ENCODE results near the gene CENPX.

The CENPX gene

DNA sequence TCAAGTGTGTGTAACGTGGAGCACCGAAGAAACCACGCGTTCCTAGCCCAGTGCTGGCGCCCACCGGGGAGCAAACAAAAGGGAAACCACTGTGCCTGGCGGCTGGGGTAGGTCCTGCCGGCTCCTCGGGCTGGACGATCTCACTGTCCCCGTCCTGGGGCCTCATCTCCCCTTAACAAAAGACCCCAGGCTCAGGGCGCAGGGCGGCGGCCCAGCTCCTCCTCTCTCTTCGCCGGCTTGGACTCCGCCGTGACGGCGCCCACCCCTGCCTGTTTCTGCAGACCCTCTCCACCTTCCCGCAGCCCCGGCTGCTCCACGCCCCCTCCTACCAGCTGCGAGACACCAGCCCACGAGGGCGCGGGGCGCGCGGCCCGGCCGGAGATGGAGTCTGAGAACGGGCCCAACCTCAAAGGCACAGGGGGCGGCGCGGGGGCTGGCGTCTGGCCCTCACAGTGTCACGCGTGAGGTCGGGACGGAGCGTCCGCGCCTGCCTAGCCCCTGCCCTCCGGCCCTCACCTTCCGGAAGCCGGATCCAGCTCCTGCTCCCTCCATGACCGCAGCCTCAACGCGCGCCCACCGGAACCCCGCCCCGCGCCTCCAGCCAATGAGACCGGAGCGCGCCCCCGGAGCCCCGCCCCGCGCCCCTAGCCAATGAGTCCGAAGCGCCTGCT lies at the start of gene CENPX:
TSS of gene CENPX (minus strand) at position 569 of the 671 bp plus-strand sequence. CDS start at position 552, 17 bp downstream.
- DNase-seq: no peak

DNA sequence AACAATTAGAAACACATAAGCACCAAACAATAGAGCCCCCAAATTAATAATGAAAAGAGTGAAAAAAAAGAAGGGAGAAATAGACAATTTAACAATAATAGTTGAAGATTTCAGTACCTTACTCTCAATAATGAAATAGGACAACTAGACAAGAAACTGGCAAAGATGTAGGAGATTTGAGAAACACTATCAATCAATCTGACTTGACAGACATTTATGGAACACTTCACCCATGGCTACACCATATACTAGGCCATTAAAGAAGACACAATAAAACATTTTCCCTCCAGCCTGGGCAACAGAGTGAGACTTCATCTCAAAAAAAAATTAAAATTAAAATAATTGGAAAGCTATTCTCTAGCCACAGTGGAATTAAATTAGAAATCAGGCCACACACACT lies 47.9 kb upstream of the CENPX start:
- no peak for DNase-seq

DNA sequence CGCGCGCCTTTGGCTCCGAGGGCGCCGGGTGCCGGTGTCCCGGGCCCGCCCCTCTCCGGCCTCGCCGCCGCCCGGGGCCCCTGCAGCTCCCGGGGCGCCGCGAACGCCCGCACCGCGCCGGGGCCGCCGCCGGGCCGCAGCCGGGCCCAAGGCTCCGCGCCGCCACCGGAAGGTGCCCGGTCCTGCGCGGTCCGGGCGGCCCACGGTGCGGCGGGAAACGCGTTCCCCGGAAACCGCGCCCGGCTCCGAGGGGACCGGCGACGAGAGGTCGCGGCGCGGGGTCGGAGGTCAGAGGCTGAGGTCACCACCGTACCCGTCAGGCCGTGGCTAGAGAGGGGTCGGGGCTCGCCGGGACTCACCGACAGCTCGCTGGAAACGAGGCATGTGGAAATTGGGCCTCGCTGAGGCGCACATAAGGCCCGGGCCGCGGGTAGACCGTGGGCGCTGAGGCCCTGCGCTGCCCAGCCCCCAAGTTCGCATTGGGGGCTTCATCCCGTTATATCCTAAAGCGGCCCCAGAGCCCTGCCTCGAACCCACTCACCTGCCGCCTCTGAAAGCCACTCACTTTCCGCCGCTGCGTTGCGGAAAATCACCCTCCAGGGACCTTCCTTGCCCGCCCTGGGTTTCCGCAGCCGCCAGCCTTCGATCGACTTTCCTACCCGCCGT lies 43.1 kb upstream of the CENPX start, which contains the start of gene DUS1L:
TSS of gene DUS1L (minus strand) at position 167 of the 666 bp plus-strand sequence. CDS start 745 bp downstream, outside the sequence.
- peak; percentile 90 for DNase-seq

DNA sequence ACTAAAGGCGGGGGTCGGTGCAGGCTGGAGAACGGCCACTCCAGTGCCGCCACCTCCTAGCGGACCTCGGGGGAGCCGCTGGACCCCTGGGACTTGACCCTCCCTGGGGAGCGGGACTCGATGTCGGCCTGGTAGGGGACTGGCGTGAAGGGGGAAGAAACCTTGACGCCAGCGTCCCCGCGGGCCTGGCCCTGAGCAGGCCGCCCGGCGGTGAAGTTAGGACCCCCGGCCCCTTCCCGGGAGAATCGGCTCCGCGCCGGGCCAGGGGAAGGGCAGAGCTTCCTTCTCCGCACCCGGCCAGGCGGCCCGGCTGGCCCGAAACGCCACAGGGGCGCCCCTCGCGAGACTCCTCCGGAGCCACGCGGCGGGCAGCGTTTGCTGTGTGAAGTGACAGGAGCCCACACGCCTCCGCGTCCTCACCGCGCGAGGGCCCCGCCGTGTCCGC lies 42.5 kb upstream of the CENPX start:
- no peak for DNase-seq

DNA sequence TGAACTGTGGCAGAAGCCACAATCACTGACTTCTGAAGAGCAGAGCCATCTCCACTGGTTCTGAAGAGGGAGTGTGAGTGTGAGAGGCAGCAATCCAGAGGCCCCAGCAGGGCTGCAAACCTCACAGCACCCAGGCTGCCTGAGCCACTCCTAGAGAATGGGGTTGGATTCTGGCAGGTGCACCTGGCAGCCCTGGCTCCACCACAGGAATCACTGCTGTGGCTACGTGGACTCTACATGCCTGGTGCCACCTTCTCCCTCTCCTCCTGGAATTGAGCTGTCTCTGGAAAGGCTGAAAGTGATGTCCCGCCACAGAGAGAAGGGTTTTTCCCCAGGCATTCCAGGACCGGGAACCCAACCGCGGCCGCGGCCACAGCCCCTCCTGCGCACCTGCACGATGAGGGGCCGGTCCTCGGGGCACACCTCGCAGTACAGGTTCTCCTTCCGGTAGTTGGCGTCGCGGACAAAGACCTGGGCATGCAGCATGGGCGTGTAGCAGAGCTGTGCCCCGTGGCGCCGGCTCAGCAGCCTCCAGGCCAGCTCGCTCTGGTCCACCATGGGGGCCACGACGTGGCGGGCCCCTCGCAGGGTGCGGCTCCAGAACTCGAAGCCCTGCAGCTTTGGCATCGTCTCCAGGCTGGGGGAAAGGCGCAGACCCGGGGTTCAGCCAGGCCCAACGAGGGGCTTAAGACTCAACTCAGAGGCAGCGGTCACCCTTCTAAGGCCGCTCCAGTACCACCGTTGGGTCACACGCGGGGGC lies 41.9 kb upstream of the CENPX start:
- DNase-seq: no peak

DNA sequence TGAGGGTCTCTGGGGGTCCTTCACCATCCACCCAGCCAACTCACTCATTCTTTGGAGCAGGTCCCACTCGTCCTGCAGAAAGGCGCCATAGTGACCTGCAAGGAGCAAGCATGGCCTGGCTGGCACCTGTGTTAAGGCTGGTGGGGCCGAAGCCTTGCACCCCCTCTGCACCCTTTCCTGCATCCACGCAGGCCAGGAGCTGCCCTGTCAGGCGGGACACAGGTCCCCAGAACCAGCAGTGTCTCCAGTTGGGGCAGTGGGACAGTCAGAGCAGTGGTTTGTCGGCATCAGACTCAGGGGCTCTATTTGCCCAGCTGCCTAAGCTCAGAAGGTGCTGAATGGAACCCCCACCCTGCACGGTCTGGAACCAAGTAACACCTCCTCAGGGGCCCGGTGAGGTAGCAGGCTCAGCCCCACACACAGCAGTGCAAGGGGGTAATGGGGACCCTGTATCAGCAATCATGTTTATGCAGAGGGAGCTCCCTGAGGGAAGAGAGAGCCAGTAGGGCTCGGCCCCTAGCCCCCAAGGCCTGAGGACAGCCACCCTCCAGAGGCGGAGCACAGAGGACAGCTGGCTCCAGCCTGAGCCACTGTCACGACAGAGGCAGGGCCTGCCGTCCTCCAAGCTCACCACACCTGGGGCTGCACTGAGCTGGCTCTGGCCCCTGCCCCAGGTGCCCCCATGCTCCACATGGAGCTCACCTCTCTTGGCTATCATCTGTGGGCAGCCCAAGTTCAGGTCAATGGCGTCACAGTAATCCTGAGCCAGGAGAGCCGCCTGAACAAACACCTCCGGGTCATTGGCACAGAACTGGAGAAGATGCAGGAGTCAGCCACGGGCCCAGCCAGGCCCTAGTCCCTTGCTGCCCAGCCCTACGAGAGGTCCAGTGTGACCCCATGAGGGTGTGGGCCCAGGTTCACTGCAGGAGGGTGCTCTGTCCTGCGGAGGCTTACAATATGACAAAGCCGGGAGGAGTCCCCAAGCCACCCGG lies 41.0 kb upstream of the CENPX start:
- no peak for DNase-seq

DNA sequence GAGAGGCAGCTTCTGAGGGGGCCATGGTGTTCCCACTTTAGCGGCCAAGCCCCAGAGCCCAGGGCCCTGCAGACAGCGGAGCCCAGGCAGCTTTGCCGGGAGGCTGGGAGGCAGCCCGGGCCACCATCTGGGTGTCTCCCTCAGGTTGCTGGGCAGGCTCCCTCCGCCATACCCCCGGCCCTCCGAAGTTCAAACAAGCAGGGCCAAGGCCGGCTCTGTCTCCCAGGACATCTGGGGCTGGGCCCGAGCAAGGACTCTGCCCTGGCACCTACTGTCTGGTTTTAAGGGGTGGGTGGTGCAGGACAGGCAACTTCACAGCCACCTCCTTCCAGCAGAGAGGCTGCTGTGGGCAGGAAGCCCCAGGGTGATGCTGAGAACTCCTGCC lies 40.3 kb upstream of the CENPX start:
- DNase-seq: no peak

DNA sequence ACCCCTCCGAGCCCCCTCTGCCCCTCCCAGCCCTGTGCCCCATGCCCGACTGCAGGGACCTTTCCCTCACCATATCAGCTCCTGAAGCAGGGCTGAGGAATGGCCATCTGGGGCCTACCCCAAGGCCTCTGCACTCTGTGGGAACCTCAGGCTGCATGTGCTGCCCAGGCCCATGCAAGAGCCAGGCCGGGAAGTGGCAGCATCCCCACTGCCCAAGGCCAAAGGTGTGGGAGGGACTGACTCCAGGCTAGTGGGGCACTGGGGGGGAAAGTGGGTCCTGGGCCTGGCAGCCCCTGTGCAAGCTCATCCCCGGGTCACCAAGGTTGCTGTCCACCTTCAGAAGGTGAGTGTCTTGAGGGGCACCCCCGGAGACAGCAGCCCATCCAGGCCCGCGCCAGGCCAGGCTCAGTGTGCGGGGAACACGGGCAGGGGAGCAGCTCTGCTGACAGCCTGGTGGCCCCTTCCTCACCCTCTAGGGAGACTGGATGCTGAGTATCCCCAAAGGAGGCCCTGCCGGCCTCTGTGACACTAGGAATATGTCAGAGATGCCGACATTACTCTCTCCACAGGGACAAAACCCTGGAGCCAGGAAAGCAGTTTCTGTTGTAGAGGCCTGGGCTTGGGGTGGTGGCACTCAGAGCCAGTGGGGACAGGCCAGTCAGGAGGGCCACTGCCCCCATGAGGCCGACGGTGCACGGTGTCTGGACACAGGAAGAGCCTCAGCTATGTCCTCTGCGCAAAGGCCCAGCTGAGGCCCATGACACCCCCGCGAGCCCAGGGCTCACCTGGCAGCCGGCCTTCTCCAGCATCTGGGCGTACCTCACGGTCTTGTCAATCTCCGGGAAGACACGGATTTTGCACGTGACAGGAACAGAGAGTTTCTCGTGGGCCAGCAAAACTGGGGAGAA lies 39.7 kb upstream of the CENPX start:
- DNase-seq: no peak

DNA sequence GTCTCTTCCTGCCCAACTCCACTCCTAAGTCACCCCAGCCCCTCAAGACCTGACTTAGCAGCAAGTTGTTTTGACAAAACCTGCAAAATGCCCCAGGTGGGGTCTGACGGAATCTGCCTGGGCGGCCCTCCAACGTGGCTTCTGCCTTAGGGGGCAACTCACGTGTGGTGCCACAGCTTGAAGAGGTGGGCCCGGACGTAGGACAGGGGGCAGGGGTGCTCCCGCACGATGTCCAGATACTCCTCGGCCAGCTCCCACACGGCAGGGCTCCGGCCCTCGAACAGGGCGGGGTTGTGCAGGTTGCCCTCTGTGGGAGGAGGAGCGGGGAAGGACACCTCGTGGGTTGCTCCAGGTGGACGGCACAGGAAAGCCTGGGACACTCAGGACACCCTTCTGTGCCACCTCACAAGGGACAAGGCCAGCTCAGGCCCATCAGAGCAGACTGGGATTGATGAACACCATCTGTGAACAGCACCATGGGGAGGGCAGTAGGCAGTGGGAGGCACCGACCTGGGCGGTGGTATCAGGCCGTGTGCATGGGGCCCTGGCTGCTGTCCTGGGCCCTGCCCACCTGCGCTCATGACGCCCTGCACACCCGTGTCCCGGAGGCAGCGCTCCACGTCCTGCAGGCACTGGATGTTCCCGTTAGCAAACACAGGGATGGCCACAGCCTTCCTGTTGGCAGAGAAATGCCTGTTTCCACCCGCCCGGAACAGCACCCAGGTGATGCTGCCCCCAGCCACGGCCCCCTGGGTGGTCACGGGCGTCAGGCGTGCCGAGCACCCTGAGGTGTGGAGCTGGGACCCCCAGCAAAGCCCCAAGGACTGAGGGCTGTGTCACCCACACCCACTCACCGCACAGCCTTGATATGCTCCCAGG lies 38.6 kb upstream of the CENPX start:
- no peak for DNase-seq

DNA sequence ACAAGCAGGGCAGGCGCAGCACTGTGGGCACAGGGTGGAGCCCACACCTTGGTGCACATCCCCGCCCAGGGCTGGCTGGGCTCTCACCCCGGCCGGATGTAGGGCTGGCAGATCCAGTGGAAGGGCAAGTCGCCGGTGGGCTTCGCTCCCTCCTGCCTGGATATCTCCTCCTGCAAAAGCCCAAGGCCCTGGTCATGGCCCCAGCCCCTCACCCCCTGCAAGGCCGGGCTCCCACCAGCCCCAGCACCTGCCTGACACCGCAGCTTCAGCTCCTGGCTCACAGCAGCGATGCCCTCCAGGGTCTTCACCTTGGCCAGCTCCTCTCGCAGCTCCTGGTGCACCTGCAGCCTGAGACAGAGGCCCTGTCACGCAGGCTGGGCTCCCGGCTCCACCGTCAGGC lies 37.9 kb upstream of the CENPX start:
- DNase-seq: no peak

DNA sequence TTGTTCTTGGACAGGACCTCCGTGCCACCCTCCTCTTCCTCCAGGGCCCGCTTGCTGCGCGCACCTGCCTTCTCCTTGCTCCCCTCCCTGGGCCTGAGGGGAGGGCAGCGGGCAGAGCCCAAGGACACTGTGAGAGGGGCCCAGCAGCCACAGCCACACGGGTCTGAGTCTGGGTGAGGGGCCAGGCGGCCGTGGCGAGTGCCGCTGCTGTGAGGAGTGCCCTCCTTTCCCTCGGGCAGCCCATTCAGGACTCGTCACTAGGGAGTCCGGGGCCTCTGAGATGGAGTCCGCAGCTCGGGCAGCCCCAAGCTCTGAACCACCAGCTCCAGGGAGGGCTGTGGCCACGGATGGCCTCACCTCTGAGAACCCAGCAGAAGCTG lies 37.3 kb upstream of the CENPX start:
- DNase-seq: no peak

DNA sequence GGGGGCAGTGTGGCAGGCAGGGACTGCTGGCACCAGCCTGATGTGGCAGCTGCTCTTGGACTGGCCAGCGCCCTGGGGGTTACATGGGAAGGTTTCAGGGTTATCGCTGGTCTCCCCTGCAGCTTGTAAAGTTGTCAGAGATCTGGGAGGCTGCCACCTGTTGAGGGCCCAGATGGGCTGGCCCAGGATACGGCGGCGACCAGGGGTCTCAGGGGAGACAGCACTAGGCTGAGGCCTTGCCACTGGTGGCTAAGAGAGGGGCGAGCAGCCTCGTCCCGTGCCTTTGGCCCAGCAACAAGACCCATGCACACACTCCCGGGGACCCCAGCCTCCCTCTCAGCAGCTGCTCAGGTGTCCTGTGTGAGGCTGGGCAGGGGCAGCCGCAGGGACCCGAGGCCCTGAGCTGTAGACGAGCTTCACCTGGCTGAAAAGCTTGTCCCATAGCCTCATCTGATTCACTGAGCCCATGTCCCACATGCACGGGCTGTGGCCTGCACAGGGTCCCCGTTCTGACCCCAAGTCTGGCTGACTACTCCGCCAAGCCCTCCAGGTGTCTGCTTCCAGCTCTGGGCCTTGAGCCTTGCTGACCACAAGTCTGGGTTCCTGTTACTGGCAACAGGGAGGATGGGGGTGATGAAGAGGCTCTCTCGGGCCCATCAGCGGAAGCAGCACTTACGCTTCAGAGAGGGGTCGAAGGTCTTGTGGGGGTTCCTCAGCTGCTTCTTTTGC lies 36.8 kb upstream of the CENPX start:
- DNase-seq: no peak

DNA sequence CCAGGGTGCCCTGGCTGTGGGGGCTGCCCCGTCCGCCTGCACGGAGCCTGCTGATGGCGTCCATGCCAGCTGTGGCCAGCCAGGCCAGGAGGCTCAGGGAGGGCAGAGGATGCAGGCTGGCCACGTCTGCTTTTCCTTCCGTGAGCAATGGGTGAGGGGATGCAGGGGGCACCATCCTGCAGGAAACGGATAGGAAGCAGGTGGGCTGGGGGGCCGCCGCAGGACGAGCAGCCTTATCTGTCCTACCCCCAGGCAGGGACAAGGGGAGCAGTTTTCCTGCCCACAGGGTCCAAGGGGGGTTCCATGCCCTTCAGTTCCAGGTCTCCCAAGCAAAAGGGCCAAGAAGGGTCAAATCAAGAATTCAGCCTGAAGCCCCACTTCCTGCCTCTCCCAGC lies 36.2 kb upstream of the CENPX start:
- DNase-seq: no peak

DNA sequence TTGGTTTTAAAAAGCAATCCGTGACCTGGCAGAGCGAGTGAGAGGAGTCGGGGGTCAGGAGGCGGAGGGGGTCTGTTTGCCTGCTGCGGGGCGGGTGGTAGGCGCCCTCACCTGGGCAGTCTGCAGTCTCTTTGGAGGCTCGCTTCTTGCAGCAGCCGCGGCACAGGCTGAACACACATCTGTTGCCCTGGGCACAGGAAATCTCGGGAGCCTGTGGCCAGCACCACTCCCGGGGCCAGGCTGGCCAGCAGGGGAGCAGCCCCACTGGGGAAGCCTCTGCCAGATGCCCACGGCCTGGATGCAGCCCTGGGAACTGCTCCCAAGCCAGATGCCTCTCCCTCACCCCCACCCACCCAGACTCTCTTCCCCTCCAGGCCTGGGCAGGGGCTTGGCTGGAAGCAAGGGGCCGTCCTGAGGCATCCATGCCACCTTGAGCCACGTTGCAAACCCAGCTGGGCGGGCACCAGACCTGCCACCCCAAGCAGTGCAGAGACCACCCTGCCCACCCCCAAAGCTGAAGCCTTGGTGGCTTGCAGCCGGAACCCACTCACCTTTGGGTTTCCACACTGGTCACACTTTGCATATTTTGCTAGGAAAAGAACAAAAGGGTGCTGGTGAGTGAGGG lies 35.7 kb upstream of the CENPX start:
- DNase-seq: no peak

DNA sequence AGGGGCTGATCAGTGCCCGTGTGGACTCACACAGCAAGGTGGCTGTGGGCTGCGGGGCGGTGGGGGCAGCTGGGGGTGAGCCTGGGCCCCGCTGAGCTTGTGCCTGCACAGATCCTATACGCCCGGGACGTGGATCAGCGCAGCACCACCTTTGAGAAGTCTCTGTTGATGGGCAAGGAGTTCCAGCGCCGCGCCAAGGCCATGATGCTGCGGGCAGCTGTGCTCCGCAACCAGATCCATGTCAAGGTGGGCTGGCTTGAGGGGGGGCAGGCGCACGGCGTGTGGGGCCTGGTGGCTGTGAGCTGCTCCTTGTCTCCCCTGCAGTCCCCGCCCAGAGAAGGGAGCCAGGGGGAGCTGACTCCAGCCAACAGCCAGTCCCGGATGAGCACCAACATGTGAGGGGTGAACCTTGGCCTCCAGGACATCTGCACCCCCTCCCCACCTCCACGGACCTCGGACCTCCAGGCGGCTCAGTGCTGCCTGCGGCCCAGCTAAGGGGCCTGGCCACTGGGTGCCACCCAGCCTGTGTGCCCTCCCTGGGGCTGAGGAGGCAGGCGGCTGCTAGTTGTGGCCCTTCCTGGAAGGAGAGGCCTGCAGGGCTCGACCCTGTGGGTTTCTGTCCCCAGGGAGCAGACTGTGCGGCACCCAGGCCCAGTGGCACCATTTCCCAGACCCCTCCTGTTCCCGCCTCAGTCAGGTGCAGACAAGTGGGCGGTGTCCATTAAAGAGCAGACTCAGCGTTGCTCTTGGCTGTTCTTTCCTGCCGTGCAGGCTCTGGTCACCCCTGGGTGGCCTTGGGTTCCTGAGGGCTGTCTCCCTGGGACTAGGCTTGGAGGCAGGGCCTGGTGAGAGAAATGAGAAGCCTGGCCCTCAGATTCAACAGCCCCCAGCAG lies 34.3 kb upstream of the CENPX start:
- DNase-seq: no peak

DNA sequence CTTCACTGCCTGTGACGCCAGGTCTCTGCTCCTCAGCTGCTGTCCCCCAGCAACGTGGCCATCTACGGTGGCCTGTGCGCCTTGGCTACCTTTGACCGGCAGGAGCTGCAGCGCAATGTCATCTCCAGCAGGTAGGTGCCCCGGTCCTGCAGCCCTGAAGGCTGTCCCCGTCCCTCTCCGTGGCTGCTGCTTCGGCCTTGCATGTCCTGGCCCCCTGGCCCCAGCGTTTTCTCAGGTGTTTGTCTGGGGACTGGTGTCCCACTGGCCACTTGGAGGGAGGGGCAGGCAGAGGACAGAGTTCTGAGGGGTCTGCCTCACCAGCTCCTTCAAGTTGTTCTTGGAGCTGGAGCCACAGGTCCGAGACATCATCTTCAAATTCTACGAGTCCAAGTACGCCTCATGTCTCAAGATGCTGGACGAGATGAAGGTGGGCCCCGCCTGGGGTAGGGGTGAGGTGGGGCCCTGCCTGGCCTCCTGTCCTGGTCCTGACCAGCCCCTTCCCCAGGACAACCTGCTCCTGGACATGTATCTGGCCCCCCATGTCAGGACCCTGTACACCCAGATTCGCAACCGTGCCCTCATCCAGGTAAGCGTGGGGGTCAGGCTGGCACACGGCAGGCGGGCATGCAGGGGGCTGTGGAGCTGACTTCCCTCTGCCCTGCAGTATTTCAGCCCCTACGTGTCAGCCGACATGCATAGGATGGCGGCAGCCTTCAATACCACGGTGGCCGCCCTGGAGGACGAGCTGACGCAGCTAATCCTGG lies 33.5 kb upstream of the CENPX start:
- no peak for DNase-seq

All from activated effector memory CD4-positive, alpha-beta T cell treated with anti-CD3 and anti-CD28 coated beads, Interleukin-2, amount 50 U/mL, for 16 hours (primary cell).